ENCODE results near the gene FAM227B.

DNA sequence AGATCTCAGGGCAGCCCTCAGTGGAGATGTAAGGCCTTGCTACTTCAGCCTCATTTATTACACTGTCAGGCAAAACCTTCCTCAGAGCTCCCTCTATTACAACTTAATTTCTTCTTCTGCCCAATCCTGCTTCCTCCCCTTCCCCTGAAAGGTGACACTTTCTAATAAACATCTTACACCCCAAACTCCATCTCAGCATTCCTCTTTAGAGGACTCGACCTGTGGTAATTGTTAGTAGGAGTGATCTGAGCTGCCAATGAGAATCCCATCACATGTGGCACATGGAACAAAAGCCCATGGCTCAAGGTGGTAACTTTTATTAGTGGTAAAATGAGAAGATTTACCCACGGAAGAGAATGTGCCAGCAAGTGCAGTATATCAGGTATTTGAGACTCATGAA, 30.1 kb upstream of the FAM227B start:
- TF ChIP-seq, protein P1, sequence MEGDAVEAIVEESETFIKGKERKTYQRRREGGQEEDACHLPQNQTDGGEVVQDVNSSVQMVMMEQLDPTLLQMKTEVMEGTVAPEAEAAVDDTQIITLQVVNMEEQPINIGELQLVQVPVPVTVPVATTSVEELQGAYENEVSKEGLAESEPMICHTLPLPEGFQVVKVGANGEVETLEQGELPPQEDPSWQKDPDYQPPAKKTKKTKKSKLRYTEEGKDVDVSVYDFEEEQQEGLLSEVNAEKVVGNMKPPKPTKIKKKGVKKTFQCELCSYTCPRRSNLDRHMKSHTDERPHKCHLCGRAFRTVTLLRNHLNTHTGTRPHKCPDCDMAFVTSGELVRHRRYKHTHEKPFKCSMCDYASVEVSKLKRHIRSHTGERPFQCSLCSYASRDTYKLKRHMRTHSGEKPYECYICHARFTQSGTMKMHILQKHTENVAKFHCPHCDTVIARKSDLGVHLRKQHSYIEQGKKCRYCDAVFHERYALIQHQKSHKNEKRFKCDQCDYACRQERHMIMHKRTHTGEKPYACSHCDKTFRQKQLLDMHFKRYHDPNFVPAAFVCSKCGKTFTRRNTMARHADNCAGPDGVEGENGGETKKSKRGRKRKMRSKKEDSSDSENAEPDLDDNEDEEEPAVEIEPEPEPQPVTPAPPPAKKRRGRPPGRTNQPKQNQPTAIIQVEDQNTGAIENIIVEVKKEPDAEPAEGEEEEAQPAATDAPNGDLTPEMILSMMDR (CRISPR knock-in tag; IDR thresholded peaks at IDR 0.05): no peak
- TF ChIP-seq YY1 (IDR thresholded peaks at IDR 0.05; ENCODE audit: insufficient read depth, insufficient replicate concordance, low read depth, low read length): no peak
- TF ChIP-seq, protein P2, sequence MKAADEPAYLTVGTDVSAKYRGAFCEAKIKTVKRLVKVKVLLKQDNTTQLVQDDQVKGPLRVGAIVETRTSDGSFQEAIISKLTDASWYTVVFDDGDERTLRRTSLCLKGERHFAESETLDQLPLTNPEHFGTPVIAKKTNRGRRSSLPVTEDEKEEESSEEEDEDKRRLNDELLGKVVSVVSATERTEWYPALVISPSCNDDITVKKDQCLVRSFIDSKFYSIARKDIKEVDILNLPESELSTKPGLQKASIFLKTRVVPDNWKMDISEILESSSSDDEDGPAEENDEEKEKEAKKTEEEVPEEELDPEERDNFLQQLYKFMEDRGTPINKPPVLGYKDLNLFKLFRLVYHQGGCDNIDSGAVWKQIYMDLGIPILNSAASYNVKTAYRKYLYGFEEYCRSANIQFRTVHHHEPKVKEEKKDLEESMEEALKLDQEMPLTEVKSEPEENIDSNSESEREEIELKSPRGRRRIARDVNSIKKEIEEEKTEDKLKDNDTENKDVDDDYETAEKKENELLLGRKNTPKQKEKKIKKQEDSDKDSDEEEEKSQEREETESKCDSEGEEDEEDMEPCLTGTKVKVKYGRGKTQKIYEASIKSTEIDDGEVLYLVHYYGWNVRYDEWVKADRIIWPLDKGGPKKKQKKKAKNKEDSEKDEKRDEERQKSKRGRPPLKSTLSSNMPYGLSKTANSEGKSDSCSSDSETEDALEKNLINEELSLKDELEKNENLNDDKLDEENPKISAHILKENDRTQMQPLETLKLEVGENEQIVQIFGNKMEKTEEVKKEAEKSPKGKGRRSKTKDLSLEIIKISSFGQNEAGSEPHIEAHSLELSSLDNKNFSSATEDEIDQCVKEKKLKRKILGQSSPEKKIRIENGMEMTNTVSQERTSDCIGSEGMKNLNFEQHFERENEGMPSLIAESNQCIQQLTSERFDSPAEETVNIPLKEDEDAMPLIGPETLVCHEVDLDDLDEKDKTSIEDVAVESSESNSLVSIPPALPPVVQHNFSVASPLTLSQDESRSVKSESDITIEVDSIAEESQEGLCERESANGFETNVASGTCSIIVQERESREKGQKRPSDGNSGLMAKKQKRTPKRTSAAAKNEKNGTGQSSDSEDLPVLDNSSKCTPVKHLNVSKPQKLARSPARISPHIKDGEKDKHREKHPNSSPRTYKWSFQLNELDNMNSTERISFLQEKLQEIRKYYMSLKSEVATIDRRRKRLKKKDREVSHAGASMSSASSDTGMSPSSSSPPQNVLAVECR (CRISPR knock-in tag; IDR thresholded peaks at IDR 0.05; ENCODE audit: borderline replicate concordance): no peak
- TF ChIP-seq HNRNPUL1 (IDR thresholded peaks at IDR 0.05; ENCODE audit: low read depth, low read length): no peak

All from HepG2 (cell line).